Kidney (tissue), 14 donors: Measurements from ENCODE around the gene SDC3. TPM values are rescaled to one million over a fixed set of nuclear protein-coding genes. Genes with fewer than 3 reads are reported as not detected.

ENCODE experiments used
- DNase-seq, 5 donors: peaks; one replicate each; pipeline ENCODE4 v3.0.0-alpha.2; 2013 to 2020
- FAIRE-seq: peaks from 2 replicates; lab custom pipeline; 2012; peaks lifted over from hg19 to GRCh38; lab: Jason Lieb, UNC
- H3K27ac ChIP-seq, 2 donors: one replicate each; pipeline ENCODE4 v1.7.0; 2013; ENCODE audit warnings: low read depth in 2 of 2, low read length in 2 of 2, inconsistent platforms in 1 of 2
- H3K27me3 ChIP-seq: one replicate; pipeline ENCODE4 v1.7.1; 2013; ENCODE audit warnings: low read length, inconsistent platforms; ENCODE audit not compliant: control insufficient read depth, insufficient read depth
- H3K36me3 ChIP-seq, 3 donors: one replicate each; pipeline versions ENCODE4 v1.7.0 to v1.7.1; 2013; ENCODE audit warnings: low read length in 3 of 3, control low read depth in 1 of 3, inconsistent platforms in 1 of 3; ENCODE audit not compliant: insufficient read depth in 3 of 3, control insufficient read depth in 2 of 3
- H3K4me1 ChIP-seq, 3 donors: one replicate each; pipeline versions ENCODE4 v1.7.0 to v1.7.1; 2013; ENCODE audit warnings: low read length in 3 of 3, inconsistent platforms in 1 of 3, low read depth in 1 of 3; ENCODE audit not compliant: control insufficient read depth in 2 of 3, insufficient read depth in 2 of 3
- H3K4me3 ChIP-seq, 3 donors: one replicate each; pipeline versions ENCODE4 v1.7.0 to v1.8.1; 2013; ENCODE audit warnings: low read length in 3 of 3, control low read depth in 1 of 3, inconsistent platforms in 1 of 3
- H3K9ac ChIP-seq, 3 donors: one replicate each; pipeline versions ENCODE4 v1.7.0 to v1.7.1; 2013; ENCODE audit warnings: low read length in 3 of 3, control low read depth in 1 of 3, inconsistent platforms in 1 of 3
- H3K9me3 ChIP-seq, 3 donors: one replicate each; pipeline versions ENCODE4 v1.7.0 to v1.7.1; 2013; ENCODE audit warnings: low read length in 3 of 3, control low read depth in 1 of 3, inconsistent platforms in 1 of 3; ENCODE audit not compliant: control insufficient read depth in 2 of 3, insufficient read depth in 1 of 3
- CTCF ChIP-seq: IDR thresholded peaks from 3 replicates; pipeline ENCODE4 v1.5.1; 2012; ENCODE audit warnings: mild to moderate bottlenecking, moderate library complexity, borderline replicate concordance; ENCODE audit not compliant: insufficient read depth; ENCODE audit errors: extremely low read depth
- intact Hi-C: fragments of 100-400 bp; cut with DNase I; formaldehyde crosslinking; loops from one replicate; pipeline ENCODE4 v1.11.1; 2022
- polyA plus RNA-seq: library from polyadenylated mRNA; stranded (reverse); fragments of 350-450 nt; fragmentation: Illumina TruSeq; extraction: RNeasy Lipid Tissue Mini Kit (QIAGEN cat#74804); gene quantifications from one replicate; pipeline ENCODE4 v1.2.3, GENCODE V29; 2014; ENCODE audit warnings: low read depth, low replicate concordance; ENCODE audit not compliant: insufficient read depth
- total RNA-seq: library from RNA; stranded (reverse); fragmentation: NEBNext Ultra II Directional; extraction: Animal tissue kit (Norgen Biotek cat#: 25700); gene quantifications from one replicate; pipeline ENCODE4 v1.2.1, GENCODE V29; 2021
- donor health status: control.
- donor health status: control.
- donor health status: control.
- donor health status: control.
- donor health status: control.
- donor health status: DM: yes; HTN: yes; CAD: no.
- donor health status: Normal renal cell carcinoma (clear cell type).

The SDC3 gene
- total and polyA plus RNA-seq, 2 donors from 2014 or later: 11.0 to 58.7 TPM

- TF ChIP-seq CTCF: no peak
- no peak overlapping the region for H3K4me3 ChIP-seq
- intact Hi-C loops: no loop called here
- H3K4me1 ChIP-seq: peaks cover 0 to 19% (median 0%) of the 10 kb centered on the region in 3 donors
- H3K36me3 ChIP-seq: no peaks in the 10 kb centered on the region
- no peak overlapping the region for H3K27ac ChIP-seq
- H3K9me3 ChIP-seq: no peaks in the 10 kb centered on the region
- FAIRE-seq (no peak), DNase-seq (peak in 1 of 5 donors; percentile 53)
- H3K9ac ChIP-seq: no peak overlapping the region
- H3K27me3 ChIP-seq: no peaks in the 10 kb centered on the region
Observed at GRCh38 chr1:30904962-30905335, 3.6 kb downstream of the SDC3 start.

GRCh38 chr1:30904191-30904961 is 4.2 kb downstream of the SDC3 start:
- TF ChIP-seq CTCF: no peak
- no peak for FAIRE-seq
- Histone ChIP-seq H3K4me1 (peaks cover 0 to 18% (median 0%) of the 10 kb centered on the region in 3 donors), H3K36me3 (no peaks in the 10 kb centered on the region), H3K9me3 (no peaks in the 10 kb centered on the region), H3K27ac (no peak overlapping the region), H3K4me3 (no peak overlapping the region), H3K9ac (no peak overlapping the region), H3K27me3 (no peaks in the 10 kb centered on the region)
- peak in 2 of 5 donors; percentile 46 to 51 for DNase-seq
- intact Hi-C loops: no loop called here

- no peak for TF ChIP-seq CTCF
- H3K9ac ChIP-seq: no peak overlapping the region
- no peak overlapping the region for H3K27ac ChIP-seq
- FAIRE-seq (no peak), DNase-seq (peak in 3 of 5 donors; percentile 8 to 36 (median 27))
- peaks cover 0 to 16% (median 0%) of the 10 kb centered on the region in 3 donors for H3K4me1 ChIP-seq
- H3K27me3 ChIP-seq: no peaks in the 10 kb centered on the region
- H3K36me3 ChIP-seq: no peaks in the 10 kb centered on the region
- H3K9me3 ChIP-seq: no peaks in the 10 kb centered on the region
- no peak overlapping the region for H3K4me3 ChIP-seq
- intact Hi-C loops: no loop called here
Observed at GRCh38 chr1:30903343-30904034, 5.1 kb downstream of the SDC3 start.
